K562 (cell line): Measurements from ENCODE around the gene HNRNPU. TPM values are rescaled to one million over a fixed set of nuclear protein-coding genes. Genes with fewer than 3 reads are reported as not detected.

Experiments used
- E2F5 ChIP-seq: sonication (generic); formaldehyde crosslinking; IDR thresholded peaks from 2 replicates; pipeline ENCODE4 v1.8.0; 2022; ENCODE audit warnings: mild to moderate bottlenecking, missing genetic modification reagents
- ESRRB ChIP-seq: fragments of 250-450 bp; sonication (Bioruptor Pico); IDR thresholded peaks from 2 replicates; pipeline ENCODE4 v1.5.0; 2020; ENCODE audit warnings: mild to moderate bottlenecking, moderate library complexity, borderline replicate concordance
- EWSR1 ChIP-seq: fragments of 450-650 bp; IDR thresholded peaks from 2 replicates; pipeline ENCODE4 v1.6.1; 2018; ENCODE audit warnings: borderline replicate concordance, mild to moderate bottlenecking, low read depth, moderate library complexity; ENCODE audit not compliant: partially characterized antibody
- GABPB1 ChIP-seq: sonication (generic); formaldehyde crosslinking; IDR thresholded peaks from 2 replicates; pipeline ENCODE4 v1.8.0; 2022; ENCODE audit warnings: mild to moderate bottlenecking, missing genetic modification reagents
- HIVEP1 ChIP-seq: fragments of 250-450 bp; sonication (Bioruptor Pico); IDR thresholded peaks from 2 replicates; pipeline ENCODE4 v1.4.0; 2020; ENCODE audit warnings: mild to moderate bottlenecking
- MAFF ChIP-seq: IDR thresholded peaks from 2 replicates; pipeline ENCODE4 v1.6.1; 2012; ENCODE audit warnings: low read length, improper control_type of control experiment
- MTA3 ChIP-seq: fragments of 450-650 bp; formaldehyde crosslinking; IDR thresholded peaks from 2 replicates; pipeline ENCODE4 v1.6.1; 2017; ENCODE audit warnings: mild to moderate bottlenecking, borderline replicate concordance
- NFE2 ChIP-seq: IDR thresholded peaks from 2 replicates; pipeline ENCODE4 v1.6.1; 2014; ENCODE audit warnings: antibody characterized with exemption, low read depth
- SAP30 ChIP-seq: fragments of 200-600 bp; sonication (generic); IDR thresholded peaks from 2 replicates; pipeline ENCODE4 v1.6.1; 2012; ENCODE audit warnings: borderline replicate concordance, low read depth, mild to moderate bottlenecking, moderate library complexity, low read length, control low read depth, inconsistent platforms; ENCODE audit not compliant: insufficient read depth, poor library complexity, severe bottlenecking
- SMAD2 ChIP-seq: fragments of 150-350 bp; IDR thresholded peaks from 2 replicates; pipeline ENCODE4 v1.6.1; 2014; ENCODE audit warnings: low read depth, mild to moderate bottlenecking, low read length
- STAT5B ChIP-seq: fragments of 250-450 bp; sonication (Bioruptor Pico); IDR thresholded peaks from 2 replicates; pipeline ENCODE4 v1.8.0; 2021; ENCODE audit warnings: mild to moderate bottlenecking, inconsistent platforms
- TCF7 ChIP-seq: sonication (generic); IDR thresholded peaks from 2 replicates; pipeline ENCODE4 v1.6.1; 2016; ENCODE audit warnings: antibody characterized with exemption, borderline replicate concordance
- ZNF436 ChIP-seq: fragments of 250-450, 450-650 bp; sonication (Bioruptor Pico); formaldehyde crosslinking; IDR thresholded peaks from 2 replicates; pipeline ENCODE4 v1.7.0; 2020; ENCODE audit warnings: mild to moderate bottlenecking
- ZNF57 ChIP-seq: fragments of 450-650 bp; formaldehyde crosslinking; IDR thresholded peaks from 2 replicates; pipeline ENCODE4 v1.4.0; 2020; ENCODE audit warnings: mild to moderate bottlenecking, moderate library complexity
- polyA plus RNA-seq, 8 experiments: library from polyadenylated mRNA; depleted of rRNA in 4 of 8; stranded (reverse) in 5 of 8; unstranded in 3 of 8; fragments of >200 nt; fragmentation: Nextera tagmentation in 2 of 8; fragmentation: Illumina TruSeq in 1 of 8; extraction: Ambion mirVana in 2 of 8; extraction: Trizol in 1 of 8; gene quantifications; 2 replicates each; pipeline versions ENCODE4 v1.2.1 to v1.2.3, GENCODE V29; 2011 to 2014; ENCODE audit warnings: inconsistent platforms in 1 of 8, missing spikeins in 1 of 8
- total RNA-seq, 7 experiments: library from RNA; depleted of rRNA in 6 of 7; stranded (reverse); fragments of >200 nt in 6 of 7; fragmentation: Illumina TruSeq in 2 of 7; extraction: Trizol in 2 of 7; gene quantifications; 2 replicates each; pipeline versions ENCODE4 v1.2.1 to v1.2.3, GENCODE V29; 2011 to 2021; ENCODE audit warnings: low replicate concordance in 1 of 7
- TF ChIP-seq, protein P1 (sequence below): fragments of 450-650 bp; conservative IDR thresholded peaks from 2 replicates; pipeline ENCODE4 v1.6.1; 2016; ENCODE audit warnings: missing genetic modification characterization, low read depth, mild to moderate bottlenecking, missing compliant biosample characterization, moderate library complexity
- TF ChIP-seq, protein P2 (sequence below): sonication (generic); formaldehyde crosslinking; IDR thresholded peaks from 2 replicates; pipeline ENCODE4 v1.8.0; 2022; ENCODE audit warnings: mild to moderate bottlenecking, low read depth, missing genetic modification reagents
- TF ChIP-seq, protein P3 (sequence below): sonication (generic); formaldehyde crosslinking; IDR thresholded peaks from 2 replicates; pipeline ENCODE4 v1.8.1; 2023; ENCODE audit warnings: mild to moderate bottlenecking, missing genetic modification reagents

Gene HNRNPU
- total and polyA plus RNA-seq, 9 of the 15 experiments (the other 6 are each of a cell fraction or from before 2014, with no cell fraction given), result 159 to 777 (median 577) TPM

- TF ChIP-seq MTA3 (0 out of 2 replicates have a peak, but pooled peaks have one; percentile 15), MAFF (no peak), ZNF57 (CRISPR knock-in tag) (no peak), STAT5B (CRISPR knock-in tag) (no peak), E2F5 (CRISPR knock-in tag) (no peak), TCF7 (no peak), ESRRB (CRISPR knock-in tag) (no peak), GABPB1 (CRISPR knock-in tag) (no peak; the same call in 1 of the 2 replicates), NFE2 (no peak; the same call in 1 of the 2 replicates), ZNF436 (CRISPR knock-in tag) (no peak), SMAD2 (no peak), HIVEP1 (CRISPR knock-in tag) (no peak), EWSR1 (no peak), SAP30 (peak; percentile 26)
- TF ChIP-seq, protein P1, sequence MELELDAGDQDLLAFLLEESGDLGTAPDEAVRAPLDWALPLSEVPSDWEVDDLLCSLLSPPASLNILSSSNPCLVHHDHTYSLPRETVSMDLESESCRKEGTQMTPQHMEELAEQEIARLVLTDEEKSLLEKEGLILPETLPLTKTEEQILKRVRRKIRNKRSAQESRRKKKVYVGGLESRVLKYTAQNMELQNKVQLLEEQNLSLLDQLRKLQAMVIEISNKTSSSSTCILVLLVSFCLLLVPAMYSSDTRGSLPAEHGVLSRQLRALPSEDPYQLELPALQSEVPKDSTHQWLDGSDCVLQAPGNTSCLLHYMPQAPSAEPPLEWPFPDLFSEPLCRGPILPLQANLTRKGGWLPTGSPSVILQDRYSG (tag), result no peak
- TF ChIP-seq, protein P2, sequence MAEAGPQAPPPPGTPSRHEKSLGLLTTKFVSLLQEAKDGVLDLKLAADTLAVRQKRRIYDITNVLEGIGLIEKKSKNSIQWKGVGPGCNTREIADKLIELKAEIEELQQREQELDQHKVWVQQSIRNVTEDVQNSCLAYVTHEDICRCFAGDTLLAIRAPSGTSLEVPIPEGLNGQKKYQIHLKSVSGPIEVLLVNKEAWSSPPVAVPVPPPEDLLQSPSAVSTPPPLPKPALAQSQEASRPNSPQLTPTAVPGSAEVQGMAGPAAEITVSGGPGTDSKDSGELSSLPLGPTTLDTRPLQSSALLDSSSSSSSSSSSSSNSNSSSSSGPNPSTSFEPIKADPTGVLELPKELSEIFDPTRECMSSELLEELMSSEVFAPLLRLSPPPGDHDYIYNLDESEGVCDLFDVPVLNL (CRISPR knock-in tag), result no peak
- TF ChIP-seq, protein P3, sequence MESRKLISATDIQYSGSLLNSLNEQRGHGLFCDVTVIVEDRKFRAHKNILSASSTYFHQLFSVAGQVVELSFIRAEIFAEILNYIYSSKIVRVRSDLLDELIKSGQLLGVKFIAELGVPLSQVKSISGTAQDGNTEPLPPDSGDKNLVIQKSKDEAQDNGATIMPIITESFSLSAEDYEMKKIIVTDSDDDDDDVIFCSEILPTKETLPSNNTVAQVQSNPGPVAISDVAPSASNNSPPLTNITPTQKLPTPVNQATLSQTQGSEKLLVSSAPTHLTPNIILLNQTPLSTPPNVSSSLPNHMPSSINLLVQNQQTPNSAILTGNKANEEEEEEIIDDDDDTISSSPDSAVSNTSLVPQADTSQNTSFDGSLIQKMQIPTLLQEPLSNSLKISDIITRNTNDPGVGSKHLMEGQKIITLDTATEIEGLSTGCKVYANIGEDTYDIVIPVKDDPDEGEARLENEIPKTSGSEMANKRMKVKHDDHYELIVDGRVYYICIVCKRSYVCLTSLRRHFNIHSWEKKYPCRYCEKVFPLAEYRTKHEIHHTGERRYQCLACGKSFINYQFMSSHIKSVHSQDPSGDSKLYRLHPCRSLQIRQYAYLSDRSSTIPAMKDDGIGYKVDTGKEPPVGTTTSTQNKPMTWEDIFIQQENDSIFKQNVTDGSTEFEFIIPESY (CRISPR knock-in tag), result no peak
These were observed 30.4 kb downstream of the HNRNPU start (continued) for GRCh38 chr1:244833734-244834542.
